Central memory CD8-positive, alpha-beta T cell (primary cell): Measurements from ENCODE around the gene BANP.

ENCODE experiments used
- ATAC-seq: fragments of 150-1000 bp; cut with Tn5 transposase; replicated peaks from 2 replicates; pipeline ENCODE4 v1.10.0; 2022; ENCODE audit warnings: mild to moderate bottlenecking, moderate FRiP score, moderate number of reproducible peaks; ENCODE audit not compliant: poor library complexity, severe bottlenecking; ENCODE audit errors: extremely low read depth
- DNase-seq, 2 donors: peaks; one replicate each; pipeline ENCODE4 v3.0.0; 2021; ENCODE audit warnings: low spot score in 2 of 2
- H3K27ac Mint-ChIP-seq: one replicate; pipeline ENCODE4 v1.8.0; 2022; ENCODE audit warnings: low read depth, mild to moderate bottlenecking, moderate library complexity, mixed read lengths
- H3K27me3 Mint-ChIP-seq: one replicate; pipeline ENCODE4 v1.8.0; 2022; ENCODE audit warnings: mixed read lengths
- H3K36me3 Mint-ChIP-seq: one replicate; pipeline ENCODE4 v1.8.0; 2022; ENCODE audit warnings: mild to moderate bottlenecking, moderate library complexity, mixed read lengths; ENCODE audit not compliant: insufficient read depth
- H3K4me1 Mint-ChIP-seq: one replicate; pipeline ENCODE4 v1.8.0; 2022; ENCODE audit warnings: mixed read lengths
- H3K4me3 Mint-ChIP-seq: one replicate; pipeline ENCODE4 v1.8.0; 2022; ENCODE audit warnings: mild to moderate bottlenecking, moderate library complexity, mixed read lengths
- H3K9me3 Mint-ChIP-seq: one replicate; pipeline ENCODE4 v1.8.0; 2022; ENCODE audit warnings: mixed read lengths

Gene BANP

DNA sequence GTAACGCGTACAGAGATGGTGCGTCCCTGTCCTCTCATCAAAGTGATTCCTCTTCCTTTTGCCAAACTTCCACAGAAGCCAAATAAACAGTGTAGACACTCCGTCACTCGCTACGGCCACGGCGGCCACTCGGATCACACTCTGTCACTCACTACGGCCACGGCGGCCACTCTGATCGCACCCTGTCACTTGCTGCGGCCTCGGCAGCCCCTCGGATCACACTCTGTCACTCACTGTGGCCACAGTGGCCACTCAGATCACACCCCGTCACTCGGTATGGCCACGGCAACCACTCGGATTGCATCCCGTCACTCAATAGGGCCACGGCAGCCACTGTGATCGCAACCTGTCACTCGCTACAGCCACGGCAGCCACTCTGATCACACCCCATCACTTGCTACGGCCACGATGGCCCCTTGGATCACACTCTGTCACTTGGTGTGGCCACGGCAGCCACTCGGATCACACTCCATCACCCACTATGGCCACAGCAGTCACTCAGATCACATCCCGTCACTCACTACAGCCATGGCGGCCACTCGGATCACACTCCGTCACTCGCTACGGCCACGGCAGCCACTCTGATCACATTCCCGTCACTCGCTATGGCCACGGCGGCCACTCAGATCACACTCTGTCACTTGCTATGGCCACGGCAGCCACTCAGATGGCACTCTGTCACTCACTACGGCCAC is 170.8 kb downstream of the BANP start:
- no peak for ATAC-seq
- DNase-seq, result no peak
- Mint-ChIP-seq H3K27me3 (peaks cover 15% of the 10 kb centered on the region), H3K27ac (no peak overlapping the region), H3K4me3 (no peak overlapping the region), H3K9me3 (no peaks in the 10 kb centered on the region), H3K36me3 (no peaks in the 10 kb centered on the region), H3K4me1 (no peaks in the 10 kb centered on the region)
